Stimulated activated CD8-positive, alpha-beta memory T cell treated with anti-CD3 and anti-CD28 coated beads, Interleukin-15, amount 100 ng/mL, for 4 hours (primary cell): ENCODE data around the gene SV2B.
"Not testable (repeated sequence)": the region's sequence is repeated elsewhere in the genome, so short reads cannot be mapped to it uniquely, and the experiment has no call there.

Experiments
- DNase-seq, 2 donors: peaks; one replicate each; pipeline ENCODE4 v3.0.0-alpha.2; 2020; ENCODE audit warnings: low read depth in 2 of 2

SV2B gene

DNA sequence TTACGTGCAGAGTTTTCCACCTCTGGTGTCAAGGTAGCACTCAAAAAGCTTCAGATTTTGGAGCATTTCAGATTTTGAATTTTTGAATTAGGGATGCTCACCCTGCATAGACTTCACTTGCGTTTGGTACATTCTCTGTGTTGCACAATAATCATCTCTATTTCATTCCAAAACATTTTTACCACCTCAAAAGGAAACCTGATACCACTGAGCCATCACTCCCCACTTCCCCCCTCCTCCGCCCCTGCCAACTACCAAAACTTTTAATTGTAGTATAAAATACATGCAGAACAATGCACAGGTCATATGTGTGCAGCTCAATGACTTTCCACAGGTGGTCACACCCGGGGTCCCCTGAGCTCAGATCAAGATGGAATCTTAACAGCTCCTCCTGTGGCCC is 208.8 kb downstream of the SV2B start:
- no peak for DNase-seq

GRCh38 chr15:91311986-91312385 is 211.9 kb downstream of the SV2B start:
- DNase-seq = no peak

DNA sequence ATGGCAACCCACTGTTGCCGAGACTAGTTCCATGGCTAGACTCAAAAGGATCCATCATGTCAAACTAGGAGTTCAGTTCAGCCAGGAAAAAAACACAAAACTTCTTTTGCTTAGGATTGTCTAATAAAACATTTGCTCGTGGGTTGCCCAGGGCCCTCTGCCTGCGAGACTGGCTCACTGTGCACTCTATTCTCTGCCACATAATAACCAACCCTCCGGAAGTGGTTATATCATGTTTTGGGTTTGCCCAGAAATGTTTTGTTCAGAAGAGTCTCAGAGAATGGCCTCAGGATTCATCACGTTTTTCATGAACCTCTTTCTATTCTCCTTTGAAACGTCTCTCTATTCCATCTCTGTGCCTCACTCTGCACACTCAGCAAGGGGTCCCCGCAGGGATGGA is 216.1 kb downstream of the SV2B start:
- DNase-seq = no peak

DNA sequence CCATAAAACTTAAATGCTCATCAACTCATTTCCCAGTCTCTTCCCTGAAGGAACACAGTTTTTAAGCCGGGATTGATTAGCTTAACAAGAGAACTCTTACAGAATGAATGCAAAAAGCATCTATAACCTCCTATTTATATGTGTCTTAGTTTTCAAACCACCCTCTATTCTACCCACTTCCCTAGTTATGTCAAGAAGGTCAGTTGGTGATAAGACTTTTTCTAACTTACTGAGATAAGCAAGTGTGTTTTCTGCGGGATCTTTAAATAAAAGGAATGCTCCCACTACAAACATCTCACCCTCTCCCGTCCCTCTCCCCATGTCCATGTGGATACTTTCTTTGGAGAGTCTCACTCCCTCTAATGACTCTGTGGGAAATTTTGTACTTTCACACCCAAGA is 218.5 kb downstream of the SV2B start:
- no peak for DNase-seq

GRCh38 chr15:91318931-91319330 is 218.9 kb downstream of the SV2B start:
- no peak for DNase-seq

DNA sequence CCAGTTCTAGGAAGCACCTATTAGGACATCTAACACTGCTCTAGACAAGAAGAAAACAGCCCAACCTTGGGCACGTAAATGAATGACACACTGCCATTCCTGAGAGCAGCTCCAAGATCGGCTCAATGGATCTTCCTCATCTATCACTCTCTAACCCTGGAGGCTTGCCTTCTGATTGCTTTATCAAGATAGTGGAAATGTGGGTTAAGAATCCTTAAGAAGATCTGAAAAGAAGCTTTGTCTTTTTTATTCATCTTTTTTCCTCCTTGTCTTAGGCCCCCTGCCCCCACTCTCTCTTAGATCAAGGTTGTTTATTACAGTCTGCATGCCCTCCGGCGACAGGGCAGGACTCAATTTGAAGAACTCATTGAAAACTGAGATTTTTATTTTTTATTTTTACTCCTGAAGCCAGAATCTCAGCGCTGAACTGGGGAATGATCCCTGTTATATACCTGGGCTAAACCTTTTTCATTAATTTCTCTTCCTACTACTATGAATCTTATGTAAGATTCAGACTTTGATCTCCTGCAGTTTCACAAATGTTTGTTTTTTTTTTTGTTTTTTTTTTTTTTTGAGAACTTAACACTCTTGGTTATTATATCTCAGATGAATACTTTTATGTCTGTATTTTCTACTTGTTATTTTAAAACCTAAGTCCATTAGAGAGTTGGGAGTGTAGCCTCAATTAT is 219.5 kb downstream of the SV2B start:
- DNase-seq = no peak

DNA sequence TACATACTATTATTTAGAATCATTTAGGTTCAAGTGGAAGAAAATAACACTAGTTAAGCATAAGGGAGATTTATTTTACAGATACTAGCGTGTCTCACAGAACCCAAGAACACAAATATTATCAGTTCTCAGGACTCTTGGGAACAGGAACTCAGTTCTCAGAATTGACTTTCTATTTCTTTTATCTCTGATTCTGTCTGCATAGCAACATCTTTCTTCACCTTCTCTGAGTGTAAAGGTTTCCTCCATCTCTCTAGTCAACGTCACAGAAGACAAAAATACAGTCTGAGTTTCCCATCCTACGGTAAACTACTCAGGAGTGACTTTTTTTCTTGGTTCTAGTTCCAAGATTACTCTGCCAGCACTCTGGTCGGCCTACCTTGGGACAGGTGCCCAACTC is 220.0 kb downstream of the SV2B start:
- DNase-seq = no peak

DNA sequence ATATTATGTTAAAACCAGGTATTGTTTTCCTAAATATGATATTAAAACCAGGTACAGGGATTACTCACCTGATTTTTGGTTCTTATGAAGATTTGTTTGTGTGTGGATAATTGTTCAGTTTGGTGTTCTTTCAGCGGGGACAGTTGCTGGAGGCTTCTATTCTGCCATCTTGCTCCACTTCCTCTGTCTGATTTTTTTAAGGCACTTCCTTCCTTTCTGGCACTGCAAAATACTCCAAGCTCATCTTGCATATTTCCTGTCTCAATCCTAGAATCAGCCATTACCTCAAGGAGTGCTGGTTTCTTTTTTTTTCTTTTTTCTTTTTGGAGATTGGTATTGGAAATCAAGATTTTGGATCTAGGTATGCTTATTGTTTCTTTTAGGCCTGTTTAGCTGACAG is 229.9 kb downstream of the SV2B start:
- no peak for DNase-seq

DNA sequence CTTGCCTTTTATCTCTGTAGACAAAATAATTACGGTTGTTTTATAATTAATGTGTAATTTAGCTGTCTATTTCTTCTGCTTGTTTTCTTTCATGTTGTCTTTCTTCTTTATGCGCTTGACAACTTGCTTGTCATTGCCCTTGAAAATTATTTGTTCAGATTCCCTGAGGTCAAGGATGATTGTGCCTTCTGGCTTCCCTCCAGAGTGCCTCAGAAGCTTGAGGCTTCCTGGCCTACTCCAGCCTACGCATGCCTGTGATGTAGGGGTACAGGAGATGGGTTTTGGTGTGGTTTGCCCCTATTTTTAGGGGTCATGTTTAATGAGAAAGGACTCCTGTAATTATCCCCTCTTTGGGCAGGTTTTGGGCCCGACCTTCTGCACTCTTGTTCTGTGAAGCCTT is 231.5 kb downstream of the SV2B start:
- DNase-seq = no peak

GRCh38 chr15:91335702-91336101 is 235.6 kb downstream of the SV2B start:
- no peak for DNase-seq

- DNase-seq = no peak
Measured at GRCh38 chr15:91336687-91337086, 236.6 kb downstream of the SV2B start.

DNA sequence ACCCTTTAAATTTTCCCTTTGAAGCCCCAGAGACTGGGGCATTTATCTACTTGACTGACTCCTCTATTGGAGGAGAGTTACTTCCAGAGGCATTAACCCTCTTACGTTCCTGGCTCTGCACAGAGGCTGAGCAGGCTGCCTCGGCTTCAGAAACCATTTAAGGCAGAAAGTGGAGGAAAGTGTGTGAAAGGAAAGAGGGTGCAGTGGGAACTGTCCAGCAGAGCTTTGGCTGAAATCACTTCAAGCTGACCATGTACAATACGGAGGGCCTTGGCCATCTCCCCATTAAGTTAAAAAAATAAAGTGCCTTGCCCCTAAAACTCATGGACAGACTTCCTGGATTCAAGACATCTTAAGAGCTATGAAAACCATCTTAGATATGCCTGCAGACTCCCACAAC is 238.7 kb downstream of the SV2B start:
- no peak for DNase-seq

DNA sequence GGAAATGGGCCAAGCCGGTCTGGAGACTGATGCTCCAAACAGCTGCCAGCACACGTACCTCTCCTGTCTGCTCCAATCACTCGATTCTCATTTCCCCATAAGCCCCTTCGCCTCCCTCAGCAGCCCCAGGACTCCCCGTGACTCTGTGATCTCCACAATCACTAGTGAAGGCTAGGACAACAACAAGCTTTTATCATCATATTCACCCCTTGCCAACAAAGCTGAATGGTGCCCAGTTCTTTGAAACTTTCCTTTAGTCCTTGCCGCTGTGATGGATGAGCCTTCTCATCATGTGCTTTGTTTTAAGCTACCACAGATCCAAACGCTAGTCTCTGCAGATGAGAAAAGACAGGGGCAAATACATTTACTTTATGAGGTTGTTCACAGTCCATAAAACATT is 242.0 kb downstream of the SV2B start:
- DNase-seq = no peak

DNA sequence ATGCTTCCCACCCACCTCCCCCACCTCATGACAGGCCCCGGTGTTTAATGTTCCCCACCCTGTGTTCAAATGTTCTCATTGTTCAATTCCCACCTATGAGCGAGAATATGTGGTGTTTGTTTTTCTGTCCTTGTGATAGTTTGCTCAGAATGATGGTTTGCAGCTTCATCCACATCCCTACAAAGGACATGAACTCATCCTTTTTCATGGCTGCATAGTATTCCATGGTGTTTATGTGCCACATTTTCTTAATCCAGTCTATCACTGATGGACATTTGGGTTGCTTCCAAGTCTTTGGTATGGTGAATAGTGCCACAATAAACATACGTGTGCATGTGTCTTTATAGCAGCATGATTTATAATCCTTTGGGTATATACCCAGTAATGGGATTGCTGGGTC is 244.9 kb downstream of the SV2B start:
- DNase-seq = not testable (repeated sequence)

DNA sequence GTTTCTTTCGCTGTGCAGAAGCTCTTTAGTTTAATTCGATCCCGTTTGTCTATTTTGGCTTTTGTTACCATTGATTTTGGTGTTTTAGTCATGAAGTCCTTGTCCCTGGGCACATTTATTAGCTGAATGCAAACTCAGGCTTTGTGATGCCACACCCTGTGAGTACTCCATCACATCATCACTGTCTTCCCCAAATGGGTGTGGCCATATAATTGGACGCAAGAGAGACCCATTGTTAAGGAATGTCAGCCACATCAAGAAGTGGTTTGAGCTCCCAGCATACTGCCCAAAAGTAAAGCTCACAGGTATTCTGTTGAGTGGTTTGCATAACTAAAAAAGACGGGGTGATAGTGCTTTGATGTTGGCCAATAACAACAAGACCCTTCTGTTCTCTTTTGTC is 245.7 kb downstream of the SV2B start:
- DNase-seq = no peak

DNA sequence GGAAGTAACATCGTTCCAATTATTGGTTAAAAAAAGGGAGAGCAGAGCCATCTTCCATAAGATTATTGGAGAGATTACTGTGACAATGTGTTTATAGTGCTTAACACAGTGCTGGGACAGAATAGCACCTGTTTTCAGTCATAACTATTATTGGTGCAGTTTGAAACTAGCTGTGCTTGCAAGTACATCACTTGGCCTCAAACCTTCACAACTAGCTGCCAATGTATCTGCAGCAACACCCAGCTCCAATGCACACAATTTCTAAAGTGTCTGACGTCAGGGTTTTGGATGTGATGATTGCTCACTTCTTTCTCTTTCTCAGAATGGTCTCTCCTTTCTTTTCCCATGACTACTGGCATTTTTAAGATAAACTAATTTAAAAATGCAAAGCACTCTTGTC is 246.2 kb downstream of the SV2B start:
- DNase-seq = no peak

DNA sequence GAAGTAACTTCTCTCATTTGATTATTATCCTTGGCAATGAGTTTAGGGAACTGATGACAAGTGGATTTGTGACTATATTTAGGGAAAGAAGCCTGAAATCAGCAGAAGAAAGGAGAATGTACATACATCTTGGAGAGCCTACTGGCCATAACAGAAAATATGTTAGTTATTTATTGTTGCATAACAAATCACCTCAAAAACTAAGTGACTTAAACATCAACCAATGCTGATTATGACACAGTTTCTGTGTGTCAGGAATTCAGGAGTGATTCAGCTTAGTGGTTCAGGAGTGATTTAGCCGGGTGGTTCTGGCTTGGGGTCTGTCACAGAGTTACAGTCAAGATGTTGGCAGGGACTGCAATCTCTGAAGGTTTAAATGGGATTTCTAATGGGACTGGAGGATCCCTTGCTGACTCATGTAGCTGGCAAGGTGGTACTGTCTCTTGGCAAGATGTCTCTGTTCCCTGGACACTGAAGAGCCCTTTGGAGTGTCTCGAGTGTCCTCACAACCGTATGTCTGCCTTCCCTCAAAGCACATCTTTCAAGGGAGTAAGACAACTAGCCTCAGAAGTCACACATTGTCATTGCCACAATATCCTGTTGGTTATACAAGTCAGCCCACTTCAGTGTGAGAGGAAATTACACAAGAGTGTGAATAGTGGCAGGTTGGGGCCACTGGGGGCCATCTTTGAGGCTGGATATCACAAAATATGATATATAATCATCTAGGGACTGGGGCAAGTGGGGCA is 248.9 kb downstream of the SV2B start:
- no peak for DNase-seq
